ENCODE measurements around the gene WDPCP.
"Not testable (repeated sequence)": the region's sequence is repeated elsewhere in the genome, so short reads cannot be mapped to it uniquely, and the experiment has no call there.

WDPCP gene

DNA sequence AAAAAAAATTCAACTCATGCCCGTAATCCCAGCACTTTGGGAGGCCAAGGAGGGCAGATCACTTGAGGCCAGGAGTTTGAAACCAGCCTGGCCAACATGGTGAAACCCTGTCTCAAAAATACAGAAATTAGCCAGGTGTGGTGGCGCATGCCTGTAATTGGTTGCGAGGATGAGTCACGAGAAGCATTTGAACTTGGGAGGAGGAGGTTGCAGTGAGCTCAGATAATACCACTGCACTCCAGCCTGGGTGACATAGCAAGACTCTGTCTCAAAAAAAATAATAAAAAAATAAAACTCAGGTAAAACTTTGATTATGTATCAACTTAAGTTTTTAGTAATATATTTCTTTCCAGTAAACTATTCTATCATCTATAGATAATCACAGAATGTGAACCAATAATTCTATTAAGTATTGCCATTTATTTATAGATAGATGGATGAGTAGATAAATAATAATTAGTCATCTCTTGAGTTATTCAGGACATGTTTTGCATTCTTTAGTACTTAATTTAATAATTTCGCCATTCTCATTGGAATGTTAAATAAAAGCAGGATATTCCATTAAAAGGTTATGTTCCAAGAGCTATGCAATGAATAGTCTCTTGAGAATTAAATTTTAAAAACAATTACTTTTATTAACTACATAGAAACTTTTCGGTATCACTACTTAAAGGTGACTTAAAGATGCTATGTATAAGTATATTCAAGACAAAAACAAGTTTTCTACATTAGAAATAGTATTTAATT lies 48.7 kb downstream of the WDPCP start:
- DNase-seq = no peak

GRCh38 chr2:63538390-63538789 lies 49.9 kb downstream of the WDPCP start:
- DNase-seq = no peak

GRCh38 chr2:63537306-63537705 lies 51.0 kb downstream of the WDPCP start:
- no peak for DNase-seq

DNA sequence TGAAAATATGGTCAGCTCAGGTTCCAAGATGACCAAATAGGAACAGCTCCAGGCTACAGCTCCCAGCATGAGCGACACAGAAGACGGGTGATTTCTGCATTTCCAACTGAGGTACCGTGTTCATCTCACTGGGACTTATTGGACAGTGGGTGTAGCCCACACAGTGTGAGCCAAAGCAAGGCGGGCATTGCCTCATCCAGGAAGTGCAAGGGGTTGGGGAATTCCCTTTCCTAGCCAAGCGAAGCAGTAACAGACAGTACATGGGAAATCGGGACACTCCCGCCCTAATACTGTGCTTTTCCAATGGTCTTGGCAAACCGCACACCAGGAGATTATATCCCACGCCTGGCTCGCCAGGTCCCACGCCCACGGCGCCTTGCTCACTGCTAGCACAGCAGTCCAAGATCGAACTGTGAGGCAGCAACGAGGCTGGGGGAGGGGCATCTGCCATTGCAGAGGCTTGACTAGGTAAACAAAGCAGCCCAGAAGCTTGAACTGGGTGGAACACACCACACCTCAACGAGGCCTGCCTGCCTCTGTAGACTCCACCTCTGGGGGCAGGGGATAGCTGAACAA lies 57.5 kb downstream of the WDPCP start:
- DNase-seq = no peak

- DNase-seq = no peak
These were observed 62.4 kb downstream of the WDPCP start for GRCh38 chr2:63525905-63526304.

GRCh38 chr2:63522950-63523349 lies 65.3 kb downstream of the WDPCP start:
- no peak for DNase-seq

GRCh38 chr2:63520793-63521192 lies 67.5 kb downstream of the WDPCP start:
- DNase-seq = no peak

DNA sequence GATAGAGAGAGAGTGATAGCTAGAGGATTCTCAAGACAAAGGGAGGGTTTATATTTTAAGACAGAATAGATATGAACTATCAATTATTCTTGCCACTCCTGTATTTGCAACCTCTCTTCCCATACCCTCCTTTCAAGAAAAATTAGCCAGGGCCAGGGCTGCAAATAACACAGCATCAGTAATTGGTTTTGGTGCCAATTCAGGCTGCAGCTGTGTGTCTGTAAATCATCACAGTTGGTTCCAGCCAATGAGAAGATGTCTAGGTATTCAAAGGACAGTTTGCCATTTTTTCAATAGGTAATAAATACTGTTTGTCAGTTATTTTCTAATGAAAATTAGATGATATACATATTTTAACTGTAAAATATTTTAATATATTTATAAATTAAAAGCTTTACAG lies 73.5 kb downstream of the WDPCP start:
- DNase-seq = no peak

DNA sequence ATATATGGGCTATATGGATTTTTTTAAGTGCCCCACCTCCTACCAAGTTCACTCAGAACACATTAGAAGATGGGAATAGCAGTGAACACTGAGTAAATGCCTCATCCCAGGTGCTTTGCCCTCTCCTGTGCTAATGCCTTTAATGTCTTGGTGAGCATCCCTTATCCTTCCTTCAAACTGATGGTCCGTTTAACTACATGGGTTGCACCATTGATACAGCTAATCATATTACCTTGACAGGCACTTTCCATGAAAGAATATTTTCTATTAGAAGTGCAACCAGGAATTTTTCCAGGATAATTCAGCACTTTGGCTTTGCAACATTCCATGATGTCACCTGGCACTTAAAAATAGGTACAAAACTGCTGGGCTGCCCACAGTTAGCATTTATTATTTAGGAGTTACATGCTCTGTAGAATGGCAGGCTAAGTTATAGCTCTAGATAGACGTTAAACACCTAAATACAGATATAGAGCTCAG lies 74.0 kb downstream of the WDPCP start:
- no peak for DNase-seq

- DNase-seq = no peak
These were observed 82.0 kb downstream of the WDPCP start for GRCh38 chr2:63506320-63506719.

DNA sequence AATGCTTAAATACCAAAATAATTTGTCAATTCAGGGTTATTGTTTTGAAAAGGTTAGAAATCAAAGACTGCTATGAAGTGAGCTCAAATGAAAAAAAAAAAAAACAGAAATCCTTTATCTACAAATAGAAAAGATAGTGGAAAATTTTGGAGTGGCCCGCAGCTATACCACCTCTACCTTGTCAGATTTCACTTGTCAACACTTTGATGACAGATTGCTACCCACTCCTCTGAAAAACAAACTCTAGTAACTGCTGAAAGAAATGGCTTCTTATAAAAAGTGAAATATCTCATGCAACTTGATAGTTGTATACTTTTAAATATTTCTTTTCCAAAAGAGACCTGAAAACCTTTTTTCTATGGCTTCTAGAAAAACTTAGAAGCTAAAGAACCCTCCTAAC lies 84.5 kb downstream of the WDPCP start:
- DNase-seq = no peak

DNA sequence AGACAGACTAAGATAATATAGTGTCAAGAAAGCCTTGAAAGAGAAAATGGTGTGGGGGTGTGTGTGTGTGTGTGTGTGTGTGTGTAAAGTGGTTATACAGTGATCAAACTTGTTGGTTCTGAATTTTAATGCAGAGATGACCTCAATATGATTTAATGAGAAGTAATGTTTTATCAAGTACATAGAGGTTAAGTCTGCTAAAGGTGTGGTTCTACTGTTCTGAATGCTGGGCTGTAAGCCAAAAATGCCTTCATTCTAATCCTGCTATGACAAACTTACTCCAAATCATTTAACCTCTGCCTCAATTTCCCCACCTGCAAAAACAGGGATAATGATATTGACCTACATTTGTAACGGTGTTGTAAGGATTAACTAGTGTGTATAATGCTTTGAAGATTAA lies 87.9 kb downstream of the WDPCP start:
- no peak for DNase-seq

DNA sequence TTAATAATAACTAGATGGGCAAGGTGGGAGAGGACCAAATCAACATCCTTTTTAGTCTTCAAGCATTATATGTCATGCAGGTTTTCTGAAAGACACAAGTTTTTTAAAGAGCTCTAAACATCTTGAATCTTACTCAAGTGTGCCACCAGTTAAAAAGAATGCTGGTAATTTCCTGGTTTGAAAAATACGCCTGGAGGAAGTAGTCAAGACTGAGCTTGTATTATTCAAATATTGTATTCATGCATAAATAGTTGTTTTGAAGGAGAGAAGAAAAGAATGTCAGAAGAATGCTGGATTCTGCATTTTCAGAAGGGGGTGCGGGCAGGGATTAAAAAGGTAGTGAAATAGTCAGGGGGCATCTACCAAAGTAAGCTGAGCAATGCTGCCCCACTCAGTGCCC lies 90.7 kb downstream of the WDPCP start:
- no peak for DNase-seq

DNA sequence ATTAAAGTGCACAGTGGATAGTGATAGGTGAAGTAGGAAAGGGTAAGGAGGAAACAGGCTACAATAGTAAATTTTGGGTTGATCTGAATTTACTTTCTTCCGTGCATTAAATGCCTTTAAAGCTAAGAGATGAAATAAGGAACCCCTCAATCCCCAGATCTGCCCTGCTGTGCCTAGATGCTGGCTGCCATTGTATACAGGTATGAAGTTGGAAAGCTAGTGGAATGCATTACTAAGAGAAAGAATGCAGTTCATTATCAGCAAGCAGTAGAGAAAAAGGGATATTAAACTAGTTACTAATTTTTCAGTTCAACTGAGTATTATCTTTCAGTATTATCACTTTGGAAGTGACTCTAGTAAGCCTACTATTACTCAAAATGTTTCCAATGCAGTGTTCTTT lies 93.3 kb downstream of the WDPCP start:
- DNase-seq = no peak

DNA sequence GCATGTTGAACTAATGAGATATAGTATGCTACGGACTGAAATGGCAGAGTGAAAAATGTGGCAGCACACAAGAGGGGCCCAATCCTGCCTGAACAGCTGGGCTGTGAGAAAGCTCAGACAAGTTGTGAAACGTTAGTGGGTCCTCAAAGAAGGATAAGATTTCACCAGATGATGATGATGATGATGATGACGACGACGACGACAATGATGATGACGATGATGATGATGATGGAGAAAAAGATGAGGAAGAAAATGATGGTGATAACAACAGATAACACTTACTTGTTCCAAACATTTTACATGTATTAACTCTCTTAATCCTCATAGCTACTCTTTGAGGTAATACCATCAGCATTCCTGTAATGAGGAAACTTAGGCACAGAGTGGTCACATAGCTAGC lies 94.2 kb downstream of the WDPCP start:
- no peak for DNase-seq

GRCh38 chr2:63488118-63488713 lies 100.1 kb downstream of the WDPCP start:
- no peak for DNase-seq

DNA sequence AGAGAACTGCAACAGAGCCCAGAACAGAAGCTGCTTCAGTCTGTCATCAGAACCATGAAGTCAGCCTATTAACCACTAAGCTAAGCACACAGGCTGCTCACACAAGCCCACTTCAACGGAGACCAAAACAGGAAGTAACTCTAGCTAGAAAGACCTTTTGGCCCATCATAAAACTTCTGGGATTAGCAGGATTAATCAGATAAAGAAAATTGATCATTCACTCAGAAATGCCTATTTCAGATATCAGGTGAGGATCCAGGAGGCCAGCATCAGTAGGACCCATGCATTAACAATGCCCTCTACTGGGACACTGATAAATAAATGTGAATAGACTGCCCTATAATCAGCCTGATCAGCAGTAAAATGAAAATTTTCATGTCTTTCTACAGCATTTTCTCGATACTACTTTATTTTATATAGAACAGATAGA lies 101.4 kb downstream of the WDPCP start:
- DNase-seq = no peak

DNA sequence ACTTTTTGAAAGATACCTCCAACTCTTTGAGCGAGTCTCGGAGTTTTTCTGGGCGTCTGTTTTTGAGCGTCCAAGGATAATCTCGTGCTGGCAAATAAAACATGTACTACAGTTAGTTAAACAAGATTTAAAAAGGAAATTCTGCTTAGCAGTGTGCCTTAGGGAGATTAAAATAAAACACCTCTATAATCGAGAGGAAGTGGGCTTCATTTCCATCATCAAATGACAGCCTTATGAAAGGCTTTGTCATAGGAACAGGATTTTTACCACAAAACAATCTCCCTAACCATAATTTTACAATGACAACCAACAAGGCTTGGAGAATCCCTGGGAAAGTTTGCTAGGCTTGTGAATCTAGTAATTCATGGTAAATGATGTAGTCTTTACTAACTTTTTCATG lies 103.4 kb downstream of the WDPCP start:
- no peak for DNase-seq

DNA sequence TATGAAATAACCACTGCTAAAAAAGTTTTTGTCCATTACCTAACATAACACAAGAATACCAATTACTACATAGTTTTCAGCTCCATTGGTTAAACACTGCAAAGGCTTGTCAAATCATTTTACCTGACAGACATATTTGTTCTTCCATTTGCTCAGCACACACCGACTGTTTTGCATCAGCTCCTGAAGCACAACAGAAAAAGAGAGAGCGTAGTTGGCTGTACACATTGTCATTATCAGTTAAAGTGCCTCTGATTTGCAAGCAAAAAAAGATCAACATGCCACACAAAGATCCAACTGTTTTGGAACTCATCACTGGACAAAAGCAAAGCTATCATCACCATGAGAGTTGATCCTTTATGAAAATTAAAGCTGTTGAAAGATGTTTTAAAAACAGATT lies 103.8 kb downstream of the WDPCP start:
- DNase-seq = no peak

DNA sequence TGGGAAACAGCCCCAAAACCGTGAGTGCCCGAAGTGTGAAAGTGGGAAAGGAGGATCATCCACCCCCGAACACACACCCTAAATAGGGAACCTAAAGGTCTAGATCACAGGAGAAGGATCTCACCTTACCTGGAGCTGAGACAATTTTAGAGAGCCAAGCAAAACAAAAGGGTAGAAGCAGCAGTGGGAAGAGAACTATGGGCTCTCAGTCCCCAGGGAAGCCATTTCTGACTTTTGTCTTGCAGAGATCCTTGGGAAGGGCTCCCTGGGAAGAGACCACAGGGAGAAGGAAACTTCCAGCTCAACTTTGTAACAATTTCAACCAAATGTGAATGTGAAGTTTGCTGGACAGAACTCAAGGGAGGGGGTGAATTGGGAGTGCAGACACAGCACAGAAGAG lies 110.6 kb downstream of the WDPCP start:
- no peak for DNase-seq

- DNase-seq = not testable (repeated sequence)
These were observed 119.0 kb downstream of the WDPCP start for GRCh38 chr2:63469313-63469712.

GRCh38 chr2:63465633-63466032 lies 122.6 kb downstream of the WDPCP start:
- no peak for DNase-seq

GRCh38 chr2:63463142-63463541 lies 125.1 kb downstream of the WDPCP start:
- no peak for DNase-seq

- no peak for DNase-seq
These were observed 141.6 kb downstream of the WDPCP start for GRCh38 chr2:63446658-63447057.
